Spleen (tissue), 11 donors: ENCODE results near the gene RPL23. TPM values are rescaled to one million over a fixed set of nuclear protein-coding genes. Genes with fewer than 3 reads are reported as not detected.
A peak's percentile ranks its signal among the peaks of the same experiment; 100 is the strongest.

Source experiments
- DNase-seq: peaks from one replicate; pipeline ENCODE4 v3.0.0-alpha.2; 2020
- H3K27ac ChIP-seq, 8 donors: fragments of 200-600 bp; sonication (generic) in 7 of 8; 1 replicate in 4 of 8; 2 replicates in 4 of 8; pipeline versions ENCODE4 v1.5.0 to v1.8.0; 2016 to 2021; ENCODE audit warnings: inconsistent platforms in 4 of 8, mild to moderate bottlenecking in 4 of 8, moderate library complexity in 1 of 8
- H3K27me3 ChIP-seq, 7 donors: fragments of 200-600 bp; sonication (generic) in 6 of 7; replicated peaks in 1 of 7; 1 replicate in 4 of 7; 2 replicates in 3 of 7; pipeline versions ENCODE4 v1.5.0 to v1.8.0; 2016 to 2021; ENCODE audit warnings: inconsistent platforms in 3 of 7, mild to moderate bottlenecking in 1 of 7
- H3K36me3 ChIP-seq, 6 donors: fragments of 200-600 bp; sonication (generic) in 5 of 6; 1 replicate in 4 of 6; 2 replicates in 2 of 6; pipeline versions ENCODE4 v1.5.0 to v1.8.0; 2016 to 2021; ENCODE audit warnings: inconsistent platforms in 2 of 6
- H3K4me1 ChIP-seq, 6 donors: fragments of 200-600 bp; sonication (generic) in 5 of 6; 1 replicate in 3 of 6; 2 replicates in 3 of 6; pipeline versions ENCODE4 v1.5.0 to v1.8.0; 2016 to 2021; ENCODE audit warnings: inconsistent platforms in 3 of 6
- H3K4me3 ChIP-seq, 8 donors: fragments of 200-600 bp; sonication (generic) in 7 of 8; 1 replicate in 4 of 8; 2 replicates in 4 of 8; pipeline versions ENCODE4 v1.5.0 to v1.8.0; 2016 to 2021; ENCODE audit warnings: inconsistent platforms in 4 of 8, mild to moderate bottlenecking in 4 of 8, moderate library complexity in 2 of 8
- H3K9me3 ChIP-seq, 8 donors: fragments of 200-600 bp; sonication (generic) in 7 of 8; 1 replicate in 4 of 8; 2 replicates in 4 of 8; pipeline versions ENCODE4 v1.5.0 to v1.8.0; 2016 to 2021; ENCODE audit warnings: inconsistent platforms in 4 of 8
- POLR2A ChIP-seq, 3 donors: fragments of 450-650 bp; IDR thresholded peaks; one replicate each; pipeline ENCODE4 v1.5.1; 2017; ENCODE audit warnings: antibody characterized with exemption in 3 of 3, mild to moderate bottlenecking in 1 of 3
- POLR2AphosphoS5 ChIP-seq, 3 donors: sonication (generic); formaldehyde crosslinking; IDR thresholded peaks; one replicate each; pipeline ENCODE4 v1.5.1; 2017; ENCODE audit warnings: antibody characterized with exemption in 3 of 3
- WGBS, 5 donors: extraction: QIAGEN DNeasy Blood & Tissue Kit in 3 of 5; methylation state at CpG; one replicate each; pipeline versions ENCODE4 v1.1.5 to v1.1.7; 2013 to 2018; 5-methylcytosine and 5-hydroxymethylcytosine counted together
- intact Hi-C: fragments of 100-400 bp; cut with DNase I; formaldehyde crosslinking; loops from one replicate; pipeline ENCODE4 v1.15.0; 2023; ENCODE audit warnings: low total_unique reads
- polyA plus RNA-seq, 3 donors: library from polyadenylated mRNA; stranded (reverse); fragments of 200-250 nt; gene quantifications; one replicate each; pipeline ENCODE4 v1.2.1, GENCODE V29; 2013
- total RNA-seq, 7 donors: library from RNA; depleted of rRNA in 3 of 7; stranded (reverse); fragments of >200 nt in 3 of 7; fragmentation: NEBNext Ultra II Directional in 4 of 7; extraction: Animal tissue kit (Norgen Biotek cat#: 25700) in 4 of 7; gene quantifications; one replicate each; pipeline versions ENCODE4 v1.1.0 to v1.2.1, GENCODE V29; 2016 to 2021
- TF ChIP-seq, protein P1 (sequence below), 11 experiments: fragments of 200-600 bp in 7 of 11; fragments of 450-650 bp in 4 of 11; sonication (generic) in 4 of 11; IDR thresholded peaks in 8 of 11; conservative IDR thresholded peaks in 3 of 11; 1 replicate in 7 of 11; 2 replicates in 4 of 11; pipeline versions ENCODE4 v1.4.0 to v1.8.0; 2016 to 2021; ENCODE audit warnings: antibody characterized with exemption in 11 of 11, inconsistent platforms in 4 of 11, mild to moderate bottlenecking in 1 of 11
- donor health status: healthy with polysubstance abuse.
- donor health status: DM: no; HTN: no; CAD: no; lungs with moderate emphysema.
- donor health status: DM: no; HTN: no; CAD: no.
- donor health status: Bipolar disorder and iron deficiency.
- donor health status: healthy.
- donor health status: DM: no; HTN: no; CAD: no.
- donor health status: DM: yes; HTN: yes; CAD: no.

The RPL23 gene
- total and polyA plus RNA-seq, 10 donors = 1,006 to 6,883 (median 1,760) TPM

DNA sequence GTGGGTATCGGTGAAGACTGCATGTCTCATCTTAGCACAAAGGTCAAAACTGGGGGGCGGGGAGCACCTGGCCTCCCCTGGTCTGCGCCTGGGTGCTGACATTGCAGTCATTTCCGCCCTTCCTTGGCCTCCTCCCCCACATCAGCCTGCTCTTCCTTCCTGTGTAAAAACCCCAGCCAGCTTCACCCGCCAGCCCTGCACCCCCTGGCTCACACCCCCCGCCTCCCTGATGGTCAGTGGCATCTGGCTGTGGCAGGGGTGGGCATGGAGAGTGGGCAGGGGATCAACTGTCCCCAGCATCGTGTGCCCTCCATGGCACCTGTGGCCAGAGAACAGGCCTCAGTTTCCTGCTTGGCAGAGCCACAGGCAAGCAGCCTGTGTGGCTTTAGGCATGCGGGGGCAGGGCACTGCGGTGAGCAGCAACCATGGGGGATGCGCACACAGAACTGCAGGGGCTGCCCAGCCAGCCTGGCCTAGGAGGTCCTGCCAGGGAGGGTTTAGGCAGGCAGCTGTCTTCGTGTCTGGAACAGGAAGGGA is 45.4 kb upstream of the RPL23 start:
- peaks cover 64 to 100% (median 95%) of the 10 kb centered on the region in 6 donors for H3K4me1 ChIP-seq
- H3K27ac ChIP-seq = peak overlapping the region; percentile 83 to 95 (median 88)
- DNase-seq = peak; percentile 95
- no peaks in the 10 kb centered on the region for H3K9me3 ChIP-seq
- intact Hi-C loops = no loop called here
- H3K27me3 ChIP-seq = peaks cover 0 to 4% (median 0%) of the 10 kb centered on the region in 7 donors
- H3K4me3 ChIP-seq = peak overlapping the region in 6 of 8 donors; percentile 4 to 65 (median 26)
- H3K36me3 ChIP-seq = peaks cover 0 to 98% (median 12%) of the 10 kb centered on the region in 6 donors
- TF ChIP-seq POLR2AphosphoS5 (IDR thresholded peaks at IDR 0.05) (peak; percentile 73 to 83 (median 75)), POLR2A (IDR thresholded peaks at IDR 0.05) (no peak)
- TF ChIP-seq, protein P1, sequence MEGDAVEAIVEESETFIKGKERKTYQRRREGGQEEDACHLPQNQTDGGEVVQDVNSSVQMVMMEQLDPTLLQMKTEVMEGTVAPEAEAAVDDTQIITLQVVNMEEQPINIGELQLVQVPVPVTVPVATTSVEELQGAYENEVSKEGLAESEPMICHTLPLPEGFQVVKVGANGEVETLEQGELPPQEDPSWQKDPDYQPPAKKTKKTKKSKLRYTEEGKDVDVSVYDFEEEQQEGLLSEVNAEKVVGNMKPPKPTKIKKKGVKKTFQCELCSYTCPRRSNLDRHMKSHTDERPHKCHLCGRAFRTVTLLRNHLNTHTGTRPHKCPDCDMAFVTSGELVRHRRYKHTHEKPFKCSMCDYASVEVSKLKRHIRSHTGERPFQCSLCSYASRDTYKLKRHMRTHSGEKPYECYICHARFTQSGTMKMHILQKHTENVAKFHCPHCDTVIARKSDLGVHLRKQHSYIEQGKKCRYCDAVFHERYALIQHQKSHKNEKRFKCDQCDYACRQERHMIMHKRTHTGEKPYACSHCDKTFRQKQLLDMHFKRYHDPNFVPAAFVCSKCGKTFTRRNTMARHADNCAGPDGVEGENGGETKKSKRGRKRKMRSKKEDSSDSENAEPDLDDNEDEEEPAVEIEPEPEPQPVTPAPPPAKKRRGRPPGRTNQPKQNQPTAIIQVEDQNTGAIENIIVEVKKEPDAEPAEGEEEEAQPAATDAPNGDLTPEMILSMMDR (IDR thresholded peaks at IDR 0.05 in 8 of 11, conservative IDR thresholded peaks at IDR 0.05 in 3 of 11) = no peak
- 6 to 21% (median 7%) methylated on average over 7 to 11 of the region's 11 CpGs for WGBS, 5 donors

DNA sequence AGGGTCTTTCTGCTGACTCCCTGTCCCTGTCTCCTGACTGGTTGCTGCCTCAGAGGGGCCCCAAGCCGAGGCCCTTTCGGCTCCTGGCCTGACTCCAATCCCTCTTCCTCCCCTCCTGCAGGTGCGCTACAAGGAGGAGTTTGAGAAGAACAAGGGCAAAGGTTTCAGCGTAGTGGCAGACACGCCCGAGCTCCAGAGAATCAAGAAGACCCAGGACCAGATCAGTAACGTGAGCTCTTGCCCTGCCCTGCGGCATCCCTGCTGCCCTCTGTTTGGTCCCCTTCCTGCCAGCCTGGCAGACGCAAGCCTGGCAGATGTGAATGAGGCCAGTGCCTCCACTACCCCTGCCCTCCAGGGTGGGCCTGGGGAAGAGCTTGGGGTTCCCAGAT is 44.8 kb upstream of the RPL23 start:
- TF ChIP-seq POLR2AphosphoS5 (IDR thresholded peaks at IDR 0.05) = no peak
- TF ChIP-seq, protein P1 (IDR thresholded peaks at IDR 0.05 in 8 of 11, conservative IDR thresholded peaks at IDR 0.05 in 3 of 11) = no peak
- TF ChIP-seq POLR2A (IDR thresholded peaks at IDR 0.05) = no peak
- Histone ChIP-seq H3K9me3 (no peaks in the 10 kb centered on the region), H3K4me1 (peaks cover 70 to 100% (median 97%) of the 10 kb centered on the region in 6 donors), H3K4me3 (peak overlapping the region in 5 of 8 donors; percentile 4 to 65 (median 28)), H3K27ac (peak overlapping the region; percentile 83 to 95 (median 88)), H3K27me3 (peaks cover 0 to 4% (median 0%) of the 10 kb centered on the region in 7 donors), H3K36me3 (peaks cover 0 to 98% (median 8%) of the 10 kb centered on the region in 6 donors)
- DNase-seq = peak; percentile 80
- 3 to 18% (median 12%) methylated on average over 9 of the region's 9 CpGs for WGBS, 5 donors
- intact Hi-C loops = no loop called here

DNA sequence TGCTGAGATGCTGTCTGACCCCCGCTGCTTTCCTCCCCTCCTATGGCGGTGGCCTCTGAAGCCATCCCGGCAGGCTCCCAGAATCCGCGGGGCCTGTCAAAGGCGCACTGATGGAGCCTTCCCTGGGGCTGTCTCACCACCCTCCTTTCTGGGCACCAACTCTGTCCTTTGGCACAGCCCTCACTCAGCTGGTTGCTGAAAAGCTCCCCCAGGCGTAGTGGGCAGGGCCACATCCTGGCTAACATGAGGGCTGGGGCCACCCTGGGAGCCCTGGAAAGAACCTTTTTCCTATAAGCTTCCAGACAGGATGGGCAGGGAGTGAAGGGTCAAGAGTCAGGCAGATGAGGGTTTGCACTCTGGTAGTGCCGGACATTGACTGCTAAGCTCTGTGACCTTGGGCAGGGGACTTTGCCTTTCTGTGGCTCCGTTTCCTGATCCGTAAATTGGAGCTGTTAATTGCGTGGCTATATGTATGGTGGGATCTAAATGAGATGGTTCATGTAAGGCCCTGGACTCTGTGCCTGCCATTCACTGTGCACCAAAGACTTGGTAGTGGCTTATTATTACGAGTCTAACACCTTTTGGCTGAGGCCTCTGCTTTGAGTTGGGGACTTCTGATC is 44.3 kb upstream of the RPL23 start:
- peak; percentile 84 for DNase-seq
- Histone ChIP-seq H3K27ac (peak overlapping the region; percentile 83 to 95 (median 88)), H3K4me3 (peak overlapping the region in 3 of 8 donors; percentile 28 to 65 (median 29)), H3K4me1 (peaks cover 75 to 100% (median 98%) of the 10 kb centered on the region in 6 donors), H3K9me3 (no peaks in the 10 kb centered on the region), H3K36me3 (peaks cover 0 to 98% (median 13%) of the 10 kb centered on the region in 6 donors), H3K27me3 (no peaks in the 10 kb centered on the region)
- TF ChIP-seq POLR2AphosphoS5 (IDR thresholded peaks at IDR 0.05) (peak; percentile 44 to 85 (median 77)), POLR2A (IDR thresholded peaks at IDR 0.05) (no peak)
- TF ChIP-seq, protein P1 (IDR thresholded peaks at IDR 0.05 in 8 of 11, conservative IDR thresholded peaks at IDR 0.05 in 3 of 11) = no peak
- intact Hi-C loops = no loop called here
- WGBS, 5 donors = 42 to 58% (median 56%) methylated on average over 7 to 12 of the region's 12 CpGs

DNA sequence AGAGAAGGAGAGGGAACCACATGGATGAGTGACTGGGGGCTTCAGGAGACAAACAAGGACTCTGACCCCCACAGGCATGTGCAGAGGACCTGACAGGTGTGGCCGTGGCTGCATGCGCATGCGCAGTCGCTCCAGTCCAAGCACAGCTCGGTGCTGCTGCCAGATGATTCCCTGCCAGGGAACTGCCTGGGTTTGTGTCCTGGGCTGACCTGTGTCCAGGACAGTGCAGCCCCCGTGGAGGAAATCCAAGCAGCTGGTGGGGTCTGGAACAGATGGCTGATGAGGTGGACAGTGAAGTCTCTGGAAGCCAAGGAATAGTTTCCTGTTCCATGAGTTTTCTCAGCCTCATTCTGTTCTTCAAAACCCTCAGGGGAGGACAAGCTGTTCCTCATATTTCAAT is 43.7 kb upstream of the RPL23 start:
- peak; percentile 77 for DNase-seq
- H3K36me3 ChIP-seq = peaks cover 0 to 98% (median 15%) of the 10 kb centered on the region in 6 donors
- 75 to 83% (median 81%) methylated on average over 4 to 6 of the region's 6 CpGs for WGBS, 5 donors
- H3K27ac ChIP-seq = peak overlapping the region; percentile 83 to 95 (median 88)
- peak overlapping the region in 1 of 8 donors; percentile 65 for H3K4me3 ChIP-seq
- no peaks in the 10 kb centered on the region for H3K9me3 ChIP-seq
- intact Hi-C loops = no loop called here
- TF ChIP-seq, protein P1 (IDR thresholded peaks at IDR 0.05 in 8 of 11, conservative IDR thresholded peaks at IDR 0.05 in 3 of 11) = no peak
- TF ChIP-seq POLR2A (IDR thresholded peaks at IDR 0.05) (no peak), POLR2AphosphoS5 (IDR thresholded peaks at IDR 0.05) (peak in 1 of 3 donors; percentile 48)
- H3K27me3 ChIP-seq = no peaks in the 10 kb centered on the region
- peaks cover 81 to 100% (median 98%) of the 10 kb centered on the region in 6 donors for H3K4me1 ChIP-seq
